Lower leg skin (tissue), 3 donors: Measurements from ENCODE around the gene SLAIN2.

Source experiments
- CTCF ChIP-seq, 3 donors: fragments of 450-650 bp; IDR thresholded peaks; one replicate each; pipeline ENCODE4 v1.5.1; 2016; ENCODE audit warnings: antibody characterized with exemption in 3 of 3, mild to moderate bottlenecking in 3 of 3, moderate library complexity in 2 of 3
- POLR2A ChIP-seq, 2 donors: fragments of 450-650 bp; IDR thresholded peaks; one replicate each; pipeline ENCODE4 v1.6.1; 2016 to 2017; ENCODE audit warnings: antibody characterized with exemption in 2 of 2, mild to moderate bottlenecking in 1 of 2, moderate library complexity in 1 of 2

GRCh38 chr4:48431401-48431800, 90.1 kb downstream of the SLAIN2 start:
- TF ChIP-seq CTCF (IDR thresholded peaks at IDR 0.05) (no peak), POLR2A (IDR thresholded peaks at IDR 0.05) (no peak)
